ENCODE results near the gene GPR183. TPM values are rescaled to one million over a fixed set of nuclear protein-coding genes. Genes with fewer than 3 reads are reported as not detected.

The GPR183 gene
- total and polyA plus RNA-seq, 2 of the 8 experiments (the other 6 are each of a cell fraction or from before 2014, with no cell fraction given) = not detected

DNA sequence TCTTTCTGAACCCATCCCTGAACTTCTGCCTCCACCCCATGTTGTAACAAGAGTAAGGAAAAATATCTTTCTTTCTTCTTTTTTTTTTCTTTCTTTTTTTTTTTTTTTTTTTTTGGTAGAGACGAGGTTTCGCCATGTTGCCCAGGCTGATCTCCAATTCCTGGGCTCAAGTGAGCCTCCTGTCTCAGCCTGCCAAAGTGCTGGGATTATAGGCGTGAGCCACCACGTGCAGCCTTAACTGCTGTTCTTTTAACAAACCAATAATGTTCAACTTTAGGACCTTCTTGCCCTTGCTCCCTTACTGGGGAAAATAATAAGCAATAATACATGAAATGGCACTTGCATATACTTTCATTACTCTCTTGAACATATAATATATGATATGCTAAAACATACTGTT is 19.6 kb downstream of the GPR183 start:
- peaks cover 0 to 3% of the 10 kb centered on the region in 2 experiments for H4K20me1 ChIP-seq (replicated peaks in 1 of 2; ENCODE audit: control insufficient read depth in 1 of 2, insufficient read depth in 2 of 2, low read length in 2 of 2)
- H3K56ac ChIP-seq (replicated peaks; ENCODE audit: insufficient read length, low read depth, low read length) = no peak overlapping the region
- 89% methylated on average over 2 of the region's 4 CpGs; no CpG with 5 or more reads in 1 of the 2 experiments for WGBS, 2 experiments (ENCODE audit: extremely low coverage in 1 of 2, insufficient coverage in 1 of 2, insufficient read length in 1 of 2, insufficient replicate concordance in 2 of 2, low coverage in 1 of 2, low lambda C conversion rate in 2 of 2, missing lambda C conversion rate in 1 of 2)
- H3K4me1 ChIP-seq (replicated peaks in 1 of 4; ENCODE audit: control insufficient read depth in 3 of 4, insufficient read depth in 4 of 4, low read length in 3 of 4) = no peaks in the 10 kb centered on the region
- H2BK15ac ChIP-seq (ENCODE audit: low read length) = no peak overlapping the region
- POLR2A ChIA-PET (ENCODE audit: partially characterized antibody) = no interaction called here
- H3K23ac ChIP-seq (ENCODE audit: insufficient read length) = no peak overlapping the region
- no peak for FAIRE-seq
- no peak overlapping the region for H2BK120ac ChIP-seq (replicated peaks; ENCODE audit: low read depth, low read length)
- H3K4me3 ChIP-seq (ENCODE audit: extremely low read depth in 1 of 4, insufficient read depth in 2 of 4, low read depth in 3 of 4, low read length in 4 of 4) = no peak overlapping the region
- no peak overlapping the region for H2BK20ac ChIP-seq (ENCODE audit: low read length)
- no peak overlapping the region for H4K8ac ChIP-seq (ENCODE audit: extremely low read depth, insufficient read depth, low read length)
- no peaks in the 10 kb centered on the region for H3K9me3 ChIP-seq (ENCODE audit: insufficient read depth in 2 of 2, low read depth in 1 of 2, low read length in 1 of 2)
- H4K5ac ChIP-seq (ENCODE audit: insufficient read length, low read depth, low read length) = no peak overlapping the region
- no peak overlapping the region for H3K27ac ChIP-seq (ENCODE audit: low read depth, low read length)
- H2BK12ac ChIP-seq (ENCODE audit: low read depth, low read length) = no peak overlapping the region
- no peaks in the 10 kb centered on the region for H3K36me3 ChIP-seq (ENCODE audit: control insufficient read depth in 2 of 4, insufficient read depth in 4 of 4, low read length in 3 of 4)
- H3K23me2 ChIP-seq (ENCODE audit: low read depth, low read length) = no peaks in the 10 kb centered on the region
- H3K4me2 ChIP-seq (ENCODE audit: insufficient read depth in 1 of 2, low read depth in 2 of 2, low read length in 2 of 2) = no peak overlapping the region
- H3K79me1 ChIP-seq (ENCODE audit: low read depth, low read length) = 0 out of 2 replicates have a peak, but pooled peaks cover 2% of the 10 kb centered on the region
- DNase-seq (ENCODE audit: low read depth in 1 of 2, low spot score in 2 of 2) = no peak
- no peak overlapping the region for H2AFZ ChIP-seq (ENCODE audit: low read length)
- H3K14ac ChIP-seq (ENCODE audit: insufficient read length) = no peak overlapping the region
- H2AK5ac ChIP-seq (ENCODE audit: low read depth, low read length) = no peak overlapping the region
- no peak overlapping the region for H3K18ac ChIP-seq (ENCODE audit: extremely low read depth, low read length)
- H3K79me2 ChIP-seq (ENCODE audit: control insufficient read depth in 1 of 2, insufficient read depth in 2 of 2, low read length in 2 of 2) = 0 out of 4 replicates have a peak, but pooled peaks cover 0 to 4% of the 10 kb centered on the region in 2 experiments
- no peak overlapping the region for H3K4ac ChIP-seq (replicated peaks; ENCODE audit: insufficient read length, low read depth, low read length)
- H2BK5ac ChIP-seq (ENCODE audit: low read depth, low read length) = no peak overlapping the region
- H4K91ac ChIP-seq (replicated peaks; ENCODE audit: insufficient read length, low read length) = no peak overlapping the region
- H3K9ac ChIP-seq (replicated peaks in 1 of 4; ENCODE audit: extremely low read depth in 1 of 4, low read depth in 3 of 4, low read length in 3 of 4) = no peak overlapping the region
- CTCF ChIA-PET (ENCODE audit: partially characterized antibody) = interaction anchor here (0.8 to 1.5 kb wide), 2 partner anchors 21 to 111 kb away, joined by 3 read pairs; no protein-coding TSS in a partner anchor
- H3K27me3 ChIP-seq (replicated peaks in 1 of 4; ENCODE audit: control insufficient read depth in 3 of 4, extremely low read depth in 1 of 4, insufficient read depth in 3 of 4, low read length in 3 of 4) = no peaks in the 10 kb centered on the region
- TF ChIP-seq YY1 (IDR thresholded peaks at IDR 0.05; ENCODE audit: low read depth, low read length) = no peak
